Lower lobe of right lung (tissue), 2 donors: ENCODE results near the gene TCN2. TPM values are rescaled to one million over a fixed set of nuclear protein-coding genes. Genes with fewer than 3 reads are reported as not detected.

ENCODE experiments used
- ATAC-seq, 2 donors: fragments of 200-7000 bp; cut with Tn5 transposase; one replicate each; pipeline ENCODE4 v1.9.1; 2020 to 2022; ENCODE audit warnings: mild to moderate bottlenecking in 2 of 2, moderate library complexity in 2 of 2
- DNase-seq: peaks from one replicate; pipeline ENCODE4 v3.0.0-alpha.2; 2020
- H3K27ac ChIP-seq: fragments of 200-600 bp; one replicate; pipeline ENCODE4 v1.8.0; 2022
- H3K27me3 ChIP-seq: fragments of 200-600 bp; one replicate; pipeline ENCODE4 v1.8.0; 2022; ENCODE audit warnings: low read depth
- H3K36me3 ChIP-seq: fragments of 200-600 bp; one replicate; pipeline ENCODE4 v1.8.0; 2022; ENCODE audit warnings: mild to moderate bottlenecking
- H3K4me1 ChIP-seq: fragments of 200-600 bp; one replicate; pipeline ENCODE4 v1.8.0; 2022
- H3K4me3 ChIP-seq: fragments of 200-600 bp; one replicate; pipeline ENCODE4 v1.8.0; 2022; ENCODE audit warnings: mild to moderate bottlenecking
- H3K9me3 ChIP-seq: fragments of 200-600 bp; one replicate; pipeline ENCODE4 v1.8.0; 2022
- intact Hi-C: fragments of 100-400 bp; cut with DNase I; formaldehyde crosslinking; loops from one replicate; pipeline ENCODE4 v1.11.0; 2022
- total RNA-seq: library from RNA; stranded (reverse); fragmentation: NEBNext Ultra II Directional; extraction: Animal tissue kit (Norgen Biotek cat#: 25700); gene quantifications from one replicate; pipeline ENCODE4 v1.2.1, GENCODE V29; 2021
- TF ChIP-seq, protein P1 (sequence below): fragments of 200-600 bp; IDR thresholded peaks from one replicate; pipeline ENCODE4 v1.8.0; 2022; ENCODE audit warnings: antibody characterized with exemption, mild to moderate bottlenecking
- donor health status: DM: no; HTN: yes; CAD: no; lungs with severe emphysema.

The TCN2 gene
- total RNA-seq, 1 donor from 2014 or later: 44.2 TPM

GRCh38 chr22:30664798-30665197 is 57.8 kb downstream of the TCN2 start:
- H3K27me3 ChIP-seq: no peaks in the 10 kb centered on the region
- intact Hi-C loops: no loop called here
- no peaks in the 10 kb centered on the region for H3K9me3 ChIP-seq
- ATAC-seq (no peak), DNase-seq (no peak)
- TF ChIP-seq, protein P1, sequence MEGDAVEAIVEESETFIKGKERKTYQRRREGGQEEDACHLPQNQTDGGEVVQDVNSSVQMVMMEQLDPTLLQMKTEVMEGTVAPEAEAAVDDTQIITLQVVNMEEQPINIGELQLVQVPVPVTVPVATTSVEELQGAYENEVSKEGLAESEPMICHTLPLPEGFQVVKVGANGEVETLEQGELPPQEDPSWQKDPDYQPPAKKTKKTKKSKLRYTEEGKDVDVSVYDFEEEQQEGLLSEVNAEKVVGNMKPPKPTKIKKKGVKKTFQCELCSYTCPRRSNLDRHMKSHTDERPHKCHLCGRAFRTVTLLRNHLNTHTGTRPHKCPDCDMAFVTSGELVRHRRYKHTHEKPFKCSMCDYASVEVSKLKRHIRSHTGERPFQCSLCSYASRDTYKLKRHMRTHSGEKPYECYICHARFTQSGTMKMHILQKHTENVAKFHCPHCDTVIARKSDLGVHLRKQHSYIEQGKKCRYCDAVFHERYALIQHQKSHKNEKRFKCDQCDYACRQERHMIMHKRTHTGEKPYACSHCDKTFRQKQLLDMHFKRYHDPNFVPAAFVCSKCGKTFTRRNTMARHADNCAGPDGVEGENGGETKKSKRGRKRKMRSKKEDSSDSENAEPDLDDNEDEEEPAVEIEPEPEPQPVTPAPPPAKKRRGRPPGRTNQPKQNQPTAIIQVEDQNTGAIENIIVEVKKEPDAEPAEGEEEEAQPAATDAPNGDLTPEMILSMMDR: no peak
- H3K36me3 ChIP-seq: peaks cover 30% of the 10 kb centered on the region
- H3K4me1 ChIP-seq: peaks cover 18% of the 10 kb centered on the region
- H3K27ac ChIP-seq: peak overlapping the region; percentile 24
- no peak overlapping the region for H3K4me3 ChIP-seq

DNA sequence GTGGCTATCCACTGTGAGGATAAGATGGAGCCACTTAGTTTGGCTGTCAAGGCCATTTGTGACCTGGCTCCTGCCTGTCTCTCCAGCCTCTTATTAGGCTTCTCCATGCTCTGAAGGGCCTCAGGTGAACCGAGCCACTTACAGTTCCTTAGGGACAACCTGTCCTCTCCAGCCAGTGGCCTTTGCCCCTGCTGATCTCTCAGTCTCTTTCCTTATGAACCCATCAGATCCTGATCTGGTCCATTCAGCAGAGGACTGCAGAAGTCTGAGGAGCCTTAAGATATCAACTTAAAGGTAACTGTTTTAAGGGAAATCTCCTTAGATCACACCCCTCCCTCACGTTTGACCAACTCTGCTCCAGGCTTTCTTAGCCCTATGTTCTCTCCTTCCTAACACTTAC is 58.3 kb downstream of the TCN2 start:
- H3K27me3 ChIP-seq: no peaks in the 10 kb centered on the region
- intact Hi-C loops: no loop called here
- H3K4me3 ChIP-seq: no peak overlapping the region
- no peak for ATAC-seq
- DNase-seq: no peak
- peaks cover 18% of the 10 kb centered on the region for H3K4me1 ChIP-seq
- TF ChIP-seq, protein P1: no peak
- H3K9me3 ChIP-seq: no peaks in the 10 kb centered on the region
- H3K36me3 ChIP-seq: peaks cover 30% of the 10 kb centered on the region
- H3K27ac ChIP-seq: peak overlapping the region; percentile 24

GRCh38 chr22:30665786-30666185 is 58.8 kb downstream of the TCN2 start:
- Histone ChIP-seq H3K27me3 (no peaks in the 10 kb centered on the region), H3K4me3 (no peak overlapping the region), H3K4me1 (peaks cover 18% of the 10 kb centered on the region), H3K27ac (no peak overlapping the region), H3K9me3 (no peaks in the 10 kb centered on the region), H3K36me3 (peaks cover 30% of the 10 kb centered on the region)
- TF ChIP-seq, protein P1: no peak
- intact Hi-C loops: no loop called here
- DNase-seq: no peak
- ATAC-seq: no peak

- ATAC-seq (peak in 1 of 2 donors; percentile 1), DNase-seq (no peak)
- Histone ChIP-seq H3K27me3 (no peaks in the 10 kb centered on the region), H3K4me1 (peaks cover 18% of the 10 kb centered on the region), H3K27ac (peak overlapping the region; percentile 78), H3K4me3 (peak overlapping the region; percentile 93), H3K36me3 (peaks cover 19% of the 10 kb centered on the region), H3K9me3 (no peaks in the 10 kb centered on the region)
- intact Hi-C loops: no loop called here
- TF ChIP-seq, protein P1: no peak
Observed at GRCh38 chr22:30667107-30667493, 60.1 kb downstream of the TCN2 start.

GRCh38 chr22:30667494-30668385 is 60.8 kb downstream of the TCN2 start, which contains the start of gene DUSP18:
Gene DUSP18, minus strand, starts transcription at chr22:30667875. Its CDS starts 3,872 bp downstream, at chr22:30664003.
- ATAC-seq (peak; percentile 98 to 99), DNase-seq (peak; percentile 96)
- intact Hi-C loops: no loop called here
- TF ChIP-seq, protein P1: peak; percentile 46
- peak within 1 kb of the TSS; percentile 78 for H3K27ac ChIP-seq
- H3K9me3 ChIP-seq: no peaks in the 10 kb centered on the region
- H3K4me3 ChIP-seq: peak within 1 kb of the TSS; percentile 93
- peaks cover 18% of the 10 kb centered on the region for H3K4me1 ChIP-seq
- peaks cover 13% of the 10 kb centered on the region for H3K36me3 ChIP-seq
- no peaks in the 10 kb centered on the region for H3K27me3 ChIP-seq
